Measurements from ENCODE around the gene ZIK1.

The ZIK1 gene

DNA sequence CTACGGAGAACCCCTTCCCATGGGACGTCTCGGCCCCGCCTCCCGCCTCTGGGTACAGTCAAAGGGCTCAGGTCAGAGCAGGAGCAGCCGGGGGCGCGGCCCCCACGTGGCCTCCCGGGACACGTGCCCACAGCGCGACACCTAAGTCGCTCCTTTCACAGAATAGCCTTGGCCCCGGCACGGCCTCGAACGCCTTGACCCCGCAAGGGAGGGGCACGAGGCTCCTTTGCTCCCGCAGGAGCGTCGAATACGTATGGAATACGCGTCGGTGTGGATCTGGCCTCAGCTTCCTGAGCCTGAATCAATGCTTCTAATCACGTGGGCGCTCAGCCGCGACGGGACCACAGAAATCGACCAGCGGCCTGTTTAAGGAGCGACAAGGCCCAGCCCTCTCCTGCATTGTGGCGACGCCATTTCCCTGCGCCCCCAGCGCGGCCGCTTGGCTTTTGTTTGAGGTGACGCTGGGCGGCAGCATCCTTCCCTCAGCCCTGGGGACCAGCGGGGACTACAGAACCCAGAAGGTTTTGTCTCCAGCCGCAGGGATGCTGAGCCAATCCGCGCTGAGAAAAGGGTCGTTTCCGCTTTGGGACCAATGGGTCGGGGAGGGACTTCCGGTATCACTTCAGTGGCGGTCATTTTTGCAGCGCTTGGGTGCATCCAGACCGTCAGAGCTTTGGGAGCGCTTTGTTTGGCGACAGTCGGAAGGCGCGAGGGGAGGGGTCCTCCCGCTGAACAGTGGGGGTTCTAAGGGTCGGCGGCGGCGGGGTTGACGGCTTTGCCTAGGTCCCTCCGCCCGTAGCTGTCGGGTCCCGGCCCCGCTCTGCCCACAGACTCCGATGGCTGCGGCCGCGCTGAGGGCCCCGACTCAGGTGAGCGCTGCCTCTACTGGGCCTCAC, at the start of gene ZIK1:
TSS of gene ZIK1 (plus strand) at position 625 of the 896 bp plus-strand sequence. CDS start at position 837, 212 bp downstream.
- DNase-seq: peak; percentile 98

- no peak for DNase-seq
These were observed 45.9 kb upstream of the ZIK1 start for GRCh38 chr19:57537953-57538547.

DNA sequence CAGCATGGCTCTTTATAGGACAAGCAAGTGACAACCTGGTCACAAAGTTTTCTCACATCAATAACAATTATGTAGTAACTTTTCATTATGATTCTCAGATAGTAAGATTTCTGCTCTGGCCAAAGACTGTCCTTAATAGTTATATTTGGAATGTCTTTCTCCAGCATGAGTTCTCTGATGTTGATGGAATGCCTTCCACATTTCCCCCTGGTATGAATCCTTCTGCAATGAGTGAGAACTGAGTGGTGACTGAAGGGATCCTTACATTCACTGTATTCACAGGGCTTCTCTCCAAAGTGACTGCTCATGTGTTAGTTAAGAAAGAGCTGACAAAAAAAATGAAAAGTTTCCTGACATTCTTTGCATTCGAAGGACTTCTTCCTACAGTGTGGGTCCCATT, 37.4 kb upstream of the ZIK1 start:
- no peak for DNase-seq

DNA sequence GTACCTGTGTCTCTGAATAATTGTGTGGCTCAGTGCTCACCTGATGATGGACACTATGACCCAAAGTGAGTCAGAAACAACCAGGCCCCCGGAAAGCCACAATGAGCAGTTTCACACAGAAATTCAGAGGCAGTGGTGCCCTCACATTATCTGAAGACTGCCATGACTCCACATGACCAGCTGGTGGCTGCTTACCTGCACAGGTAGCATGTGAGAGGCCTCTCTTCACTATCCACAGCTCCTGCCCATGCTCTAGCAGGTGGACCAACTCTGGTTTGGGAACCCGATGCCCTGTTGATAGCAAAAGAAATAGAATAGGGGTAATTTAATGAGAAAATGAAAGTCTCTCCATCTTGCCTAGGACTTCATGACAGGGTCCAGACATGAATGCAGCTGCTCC, 31.5 kb upstream of the ZIK1 start:
- DNase-seq: no peak

- no peak for DNase-seq
These were observed 26.3 kb upstream of the ZIK1 start for GRCh38 chr19:57557659-57558058.

GRCh38 chr19:57558525-57558924, 25.4 kb upstream of the ZIK1 start:
- DNase-seq: peak; percentile 49

GRCh38 chr19:57559008-57559403, 24.9 kb upstream of the ZIK1 start:
- DNase-seq: peak; percentile 65

DNA sequence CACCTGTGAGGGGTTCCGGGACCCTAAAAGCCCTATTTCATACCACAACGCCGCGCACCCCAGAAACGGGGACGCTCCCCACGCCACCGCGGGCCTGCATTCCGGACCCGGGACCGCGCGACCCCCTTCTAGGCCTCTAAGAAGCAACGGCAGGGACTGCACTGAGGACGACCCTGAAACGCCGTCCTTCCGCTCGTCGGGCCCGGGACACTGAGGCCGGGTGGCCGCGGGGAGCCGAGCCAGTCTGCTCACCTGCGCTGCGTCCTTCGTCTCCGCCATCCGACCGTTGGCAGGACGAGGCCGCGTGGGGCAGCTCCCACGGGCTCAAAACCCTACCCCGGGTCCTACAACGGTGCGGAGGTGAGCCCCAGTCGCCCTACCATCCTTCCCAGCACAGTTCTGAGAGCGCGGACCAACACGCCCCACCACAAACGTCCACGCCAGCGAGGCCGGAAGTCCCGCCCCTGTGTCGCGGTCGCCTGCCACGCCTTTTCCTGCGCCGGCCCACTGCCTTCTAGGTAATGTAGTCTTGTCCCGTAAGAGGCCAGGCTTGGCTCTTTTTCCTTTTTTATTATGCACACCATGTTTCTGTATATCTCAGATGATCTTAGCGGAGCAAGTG, 24.4 kb upstream of the ZIK1 start, which contains the start of gene ZNF550:
TSS of gene ZNF550 (minus strand) at position 460 of the 622 bp plus-strand sequence. CDS start at position 279, 181 bp downstream.
- DNase-seq: peak; percentile 96

DNA sequence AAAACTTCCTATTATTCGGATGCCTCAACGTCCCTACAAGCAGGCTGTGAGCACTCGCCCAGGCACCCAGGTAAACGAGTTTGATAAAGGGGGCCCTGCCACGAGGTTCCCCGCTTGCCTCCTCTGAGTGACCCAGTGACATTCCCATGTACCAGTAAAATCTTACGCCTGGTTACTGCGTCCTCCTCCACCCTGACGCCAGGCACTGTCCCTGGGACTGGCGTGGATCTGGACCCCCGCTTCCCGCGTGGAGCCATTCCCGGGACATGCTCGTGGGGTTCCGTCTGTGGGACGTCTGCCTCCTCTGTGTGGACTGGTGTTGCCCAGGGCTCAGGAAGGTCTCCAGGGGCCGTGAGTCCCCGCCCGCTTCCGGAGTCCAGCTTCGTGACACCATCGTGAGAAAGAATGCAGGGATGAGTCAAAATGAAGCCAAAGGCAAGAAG, 23.9 kb upstream of the ZIK1 start:
- no peak for DNase-seq

- no peak for DNase-seq
These were observed 20.4 kb upstream of the ZIK1 start for GRCh38 chr19:57563547-57563946.

- DNase-seq: peak; percentile 57
These were observed 17.3 kb upstream of the ZIK1 start for GRCh38 chr19:57566396-57567265.

GRCh38 chr19:57570707-57571106, 13.2 kb upstream of the ZIK1 start:
- no peak for DNase-seq

DNA sequence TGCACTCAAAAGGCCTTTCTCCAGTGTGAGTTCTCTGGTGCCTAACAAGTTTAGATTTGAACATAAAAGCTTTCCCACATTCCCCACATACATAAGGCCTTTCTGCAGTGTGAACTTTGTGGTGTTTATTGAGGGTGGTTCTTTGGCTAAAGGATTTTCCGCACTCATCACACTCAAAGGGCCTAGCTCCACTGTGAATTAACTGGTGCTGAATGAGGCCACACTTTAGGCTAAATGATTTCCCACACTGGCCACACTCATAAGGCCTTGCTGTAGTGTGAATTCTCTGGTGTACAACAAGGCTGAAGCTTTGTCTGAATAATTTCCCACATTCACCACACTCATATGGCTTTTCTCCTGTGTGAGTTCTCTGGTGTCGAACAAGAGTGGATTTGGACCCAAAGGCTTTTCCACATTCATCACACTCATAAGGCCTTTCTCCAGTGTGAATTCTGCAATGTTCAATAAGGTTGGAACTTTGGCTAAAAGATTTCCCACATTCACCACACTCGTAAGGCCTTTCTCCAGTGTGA, 11.5 kb upstream of the ZIK1 start:
- no peak for DNase-seq

GRCh38 chr19:57576661-57577060, 7.3 kb upstream of the ZIK1 start:
- no peak for DNase-seq

GRCh38 chr19:57578487-57579205, 5.3 kb upstream of the ZIK1 start, which contains the start of gene ZNF416:
Gene ZNF416 (minus strand): TSS chr19:57578911. CDS start chr19:57578704, 207 bp downstream.
- DNase-seq: peak; percentile 100

GRCh38 chr19:57583104-57583520, 833 bp upstream of the ZIK1 start:
- no peak for DNase-seq

DNA sequence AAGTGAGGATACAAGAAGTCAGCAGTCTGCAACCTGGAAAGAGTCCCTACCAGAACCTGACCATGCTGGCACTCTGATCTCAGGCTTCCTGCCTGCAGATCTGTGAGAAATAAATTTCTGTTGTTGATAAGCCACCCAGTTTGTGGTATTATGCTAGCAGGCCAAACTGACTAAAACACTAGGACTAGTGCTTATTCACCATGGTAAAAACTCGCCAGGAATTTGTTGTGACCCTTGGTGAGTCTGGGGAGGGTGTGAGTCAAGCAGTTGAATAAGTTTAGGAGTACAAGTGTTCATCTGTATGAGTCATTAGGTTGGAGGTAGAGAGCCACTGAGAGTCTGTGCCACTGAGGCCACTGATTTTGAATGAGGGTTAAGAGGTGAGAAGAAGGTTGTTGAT, 3.6 kb downstream of the ZIK1 start:
- DNase-seq: no peak

GRCh38 chr19:57599377-57599760, 15.4 kb downstream of the ZIK1 start:
- no peak for DNase-seq

GRCh38 chr19:57599761-57600383, 15.9 kb downstream of the ZIK1 start, which contains the start of gene ZNF530:
Gene ZNF530 (plus strand): TSS chr19:57599885. CDS start chr19:57604346, 4,461 bp downstream.
- DNase-seq: peak; percentile 97

DNA sequence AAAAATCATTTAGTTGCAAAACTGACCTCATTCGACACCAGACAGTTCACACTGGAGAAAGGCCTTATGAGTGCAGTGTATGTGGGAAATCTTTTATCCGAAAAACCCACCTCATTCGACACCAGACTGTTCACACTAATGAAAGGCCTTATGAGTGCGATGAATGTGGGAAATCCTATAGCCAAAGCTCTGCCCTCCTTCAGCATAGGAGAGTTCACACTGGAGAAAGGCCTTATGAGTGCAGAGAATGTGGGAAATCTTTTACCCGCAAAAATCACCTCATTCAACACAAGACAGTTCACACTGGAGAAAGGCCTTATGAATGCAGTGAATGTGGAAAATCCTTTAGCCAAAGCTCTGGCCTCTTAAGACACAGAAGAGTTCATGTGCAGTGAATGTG, 23.0 kb downstream of the ZIK1 start:
- DNase-seq: no peak

DNA sequence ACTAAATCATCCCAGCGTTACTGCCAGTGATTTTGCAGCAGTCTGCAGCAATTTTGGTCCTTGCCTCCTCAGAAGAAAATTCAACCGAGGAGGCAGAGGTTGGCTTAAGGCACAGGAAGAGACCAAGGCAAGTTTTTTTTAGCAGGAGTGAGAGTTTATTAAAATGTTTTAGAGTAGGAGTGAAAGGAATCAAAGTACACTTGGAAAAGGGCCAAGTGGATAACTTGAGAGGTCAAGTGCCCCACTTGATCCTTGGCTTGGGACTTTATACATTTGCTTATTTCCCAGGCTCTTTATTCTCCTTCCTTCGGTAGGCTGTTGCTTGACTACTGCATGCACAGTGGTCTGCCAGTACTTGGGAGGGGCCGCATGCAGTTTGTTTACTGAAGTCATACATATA, 27.2 kb downstream of the ZIK1 start:
- DNase-seq: no peak
